Activated T-cell treated with anti-CD3 and anti-CD28 coated beads for 4 hours (primary cell): ENCODE measurements around the gene JPH2.

Experiments
- DNase-seq: peaks from one replicate; pipeline ENCODE4 v3.0.0-alpha.2; 2020

Gene JPH2

DNA sequence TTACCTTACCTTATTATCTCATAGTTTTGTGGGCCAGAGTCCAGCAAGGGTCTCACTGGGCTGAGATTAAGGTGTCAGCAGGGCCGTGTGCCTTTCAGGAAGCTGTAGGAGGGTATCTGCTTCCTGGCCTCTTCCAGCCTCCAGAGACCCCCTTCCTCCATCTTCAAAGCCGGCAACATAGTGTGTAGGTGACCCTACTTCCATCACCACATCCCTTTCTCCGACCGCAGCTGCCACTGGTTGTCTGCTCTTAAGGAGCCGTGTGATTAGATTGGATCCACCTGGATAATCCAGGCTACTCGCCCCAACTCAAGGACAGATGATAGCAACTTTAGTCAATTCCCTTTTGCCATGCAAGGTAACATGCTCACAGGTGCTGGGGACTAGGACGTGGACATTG is 91.2 kb downstream of the JPH2 start:
- DNase-seq: no peak

GRCh38 chr20:44093249-44093582 is 93.8 kb downstream of the JPH2 start:
- no peak for DNase-seq

DNA sequence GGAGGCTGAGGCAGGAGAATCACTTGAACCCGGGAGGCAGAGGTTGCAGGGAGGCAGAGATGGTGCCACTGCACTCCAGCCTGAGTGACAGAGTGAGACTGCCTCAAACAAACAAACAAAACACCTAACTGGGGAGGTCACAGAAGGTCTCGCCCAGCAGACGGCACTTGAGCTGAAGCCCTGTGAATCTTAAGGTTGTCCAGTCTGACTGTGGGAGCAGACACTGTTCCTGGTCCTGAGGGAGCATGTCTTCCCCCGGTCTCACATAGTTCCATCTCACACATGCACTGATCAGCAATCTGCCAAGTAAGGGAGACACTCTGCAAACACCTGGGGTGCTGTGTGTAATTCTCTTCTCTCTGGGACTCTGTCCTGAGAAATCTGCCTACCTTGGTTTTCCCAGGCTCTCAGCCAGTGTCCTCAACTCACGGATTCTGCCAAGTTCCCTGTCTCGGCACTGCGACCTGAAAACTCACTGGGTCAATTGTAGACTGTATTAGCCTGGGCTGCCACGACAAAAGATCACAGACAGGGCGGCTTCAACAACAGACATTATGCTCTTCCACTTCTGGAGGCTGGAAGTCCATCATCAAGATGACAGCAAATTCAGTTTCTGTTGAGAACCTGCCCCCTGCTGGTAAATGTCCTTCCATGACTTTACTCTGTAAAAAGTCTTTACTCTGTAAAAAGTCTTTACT is 94.3 kb downstream of the JPH2 start:
- no peak for DNase-seq

DNA sequence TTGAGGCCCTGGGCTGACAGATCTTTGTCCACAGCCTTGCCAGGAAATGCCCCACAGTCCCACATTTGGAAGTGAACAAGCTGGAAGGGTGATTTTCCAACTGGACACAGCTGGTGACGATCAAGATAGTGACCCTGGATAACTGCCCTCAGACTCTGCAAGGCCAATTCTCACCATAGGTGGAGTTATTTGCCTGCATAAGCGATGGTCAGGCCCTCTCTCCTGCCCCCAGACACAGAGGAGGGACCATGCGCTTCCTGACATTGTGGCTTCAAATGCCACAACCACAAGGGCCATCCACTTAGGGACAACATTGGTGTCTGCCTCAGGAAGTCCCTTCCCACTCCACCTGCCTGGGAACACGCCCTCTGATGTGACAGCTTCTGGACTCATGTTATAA is 96.0 kb downstream of the JPH2 start:
- no peak for DNase-seq

GRCh38 chr20:44089987-44090674 is 96.9 kb downstream of the JPH2 start:
- no peak for DNase-seq

- DNase-seq: no peak
Measured at GRCh38 chr20:44087857-44088120, 99.2 kb downstream of the JPH2 start.

DNA sequence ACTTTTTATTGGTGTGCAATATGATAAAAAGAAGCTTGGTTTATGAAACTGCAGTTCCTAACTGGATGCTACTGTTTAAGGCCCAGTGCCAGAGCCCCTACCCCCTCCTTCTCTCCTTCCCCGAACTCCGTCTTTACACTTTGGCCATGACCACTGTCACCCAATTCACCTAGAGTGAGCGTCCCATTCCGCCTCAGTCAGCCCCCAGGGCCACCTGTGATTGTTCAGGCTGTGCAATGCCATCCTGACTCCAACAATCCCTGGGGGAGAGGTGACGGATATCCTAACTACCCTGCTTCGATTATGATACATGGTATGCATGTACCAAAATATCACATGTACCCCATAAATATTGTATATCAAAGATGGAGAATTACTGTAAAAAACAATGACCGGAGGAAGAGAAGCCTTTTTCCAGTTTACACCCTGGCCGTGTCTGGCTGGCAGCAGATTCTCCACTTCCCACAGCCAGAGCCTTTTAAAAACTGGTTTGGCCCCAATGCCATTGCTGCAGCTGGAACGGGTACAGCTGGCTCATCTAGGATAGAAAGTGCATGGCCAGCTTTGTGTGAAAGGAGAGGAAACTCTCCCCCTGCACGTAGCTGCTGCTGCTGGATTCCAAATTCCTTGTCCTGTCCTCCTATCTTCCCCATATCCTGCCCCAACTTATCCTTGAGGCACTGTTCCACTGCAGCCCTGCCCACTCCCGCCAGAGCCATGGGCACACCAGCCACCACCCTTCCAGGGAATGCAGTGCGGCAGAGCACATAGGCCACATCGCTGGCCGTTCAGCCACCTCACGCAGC is 99.7 kb downstream of the JPH2 start:
- no peak for DNase-seq

- no peak for DNase-seq
Measured at GRCh38 chr20:44085616-44086434, 101.2 kb downstream of the JPH2 start.

DNA sequence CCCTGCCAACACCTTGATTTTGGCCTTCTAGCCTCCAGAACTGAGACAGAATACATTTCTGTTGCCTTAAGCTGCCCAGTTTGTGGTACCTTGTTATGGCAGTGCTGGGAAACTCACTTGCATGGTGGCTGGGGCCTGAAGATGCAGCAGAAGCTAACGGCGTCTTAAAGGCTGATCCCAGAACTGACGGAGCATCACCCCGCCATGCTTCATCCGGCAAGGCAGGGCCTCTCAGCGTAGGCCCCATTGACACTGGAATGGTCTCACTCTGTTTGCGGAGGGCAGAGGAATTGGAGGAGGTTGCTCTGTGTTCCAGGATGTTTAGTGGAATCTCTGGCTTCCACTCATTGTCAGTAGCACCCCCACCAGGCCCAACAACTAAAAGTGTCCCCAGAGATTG is 102.1 kb downstream of the JPH2 start:
- no peak for DNase-seq

- no peak for DNase-seq
Measured at GRCh38 chr20:44084439-44084838, 102.5 kb downstream of the JPH2 start.

DNA sequence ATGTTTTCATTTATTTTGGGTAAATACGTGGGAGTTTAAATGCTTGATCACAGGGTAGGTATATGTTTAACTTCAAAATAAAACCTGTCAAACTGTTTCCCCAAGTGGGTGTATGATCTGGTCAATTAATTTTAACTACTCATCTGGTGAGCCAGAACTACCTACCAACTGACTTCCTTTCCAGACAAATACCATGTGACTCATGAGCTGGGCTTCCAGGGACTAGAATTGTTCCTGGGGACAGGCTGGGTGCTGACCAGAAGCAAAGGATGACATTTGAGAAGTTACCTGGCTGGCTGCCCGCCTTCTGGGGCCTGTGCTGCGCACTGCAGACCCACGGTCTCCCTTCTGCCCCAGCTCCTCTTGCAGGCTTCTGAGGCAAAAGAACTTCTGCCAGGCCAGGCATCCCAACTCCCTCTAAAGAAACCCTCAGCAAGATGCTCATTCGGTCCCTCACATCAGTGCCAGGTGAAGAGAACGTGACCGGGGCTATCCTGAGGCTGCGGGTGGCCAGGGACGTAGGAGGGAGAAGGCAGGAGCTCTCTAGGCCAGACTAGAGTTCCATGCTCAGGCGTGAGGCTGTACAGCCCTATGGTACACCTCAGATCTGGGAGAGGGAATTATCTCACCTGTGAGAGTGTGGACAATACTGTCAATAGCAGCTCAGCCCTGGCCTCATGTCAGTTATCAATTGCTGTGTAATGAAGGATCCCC is 103.6 kb downstream of the JPH2 start:
- DNase-seq: no peak

DNA sequence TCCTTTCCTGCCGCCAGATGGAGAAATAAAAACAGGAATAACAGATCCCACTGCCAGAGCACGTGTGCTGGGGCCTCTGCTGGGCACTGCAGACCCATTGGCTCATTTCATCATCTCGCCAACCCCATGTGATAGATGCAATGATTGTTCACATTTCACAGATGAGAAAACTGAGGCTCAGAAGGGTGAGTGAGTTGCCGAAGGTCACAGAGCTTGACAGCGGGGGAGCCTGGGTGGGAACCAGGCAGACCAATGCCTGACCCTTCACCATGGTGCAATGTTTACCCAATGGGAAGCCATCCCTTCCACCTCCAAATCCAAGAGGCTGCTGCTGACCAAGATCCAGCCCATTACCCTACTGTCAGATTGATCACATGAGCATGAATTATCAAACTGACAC is 105.1 kb downstream of the JPH2 start:
- no peak for DNase-seq

DNA sequence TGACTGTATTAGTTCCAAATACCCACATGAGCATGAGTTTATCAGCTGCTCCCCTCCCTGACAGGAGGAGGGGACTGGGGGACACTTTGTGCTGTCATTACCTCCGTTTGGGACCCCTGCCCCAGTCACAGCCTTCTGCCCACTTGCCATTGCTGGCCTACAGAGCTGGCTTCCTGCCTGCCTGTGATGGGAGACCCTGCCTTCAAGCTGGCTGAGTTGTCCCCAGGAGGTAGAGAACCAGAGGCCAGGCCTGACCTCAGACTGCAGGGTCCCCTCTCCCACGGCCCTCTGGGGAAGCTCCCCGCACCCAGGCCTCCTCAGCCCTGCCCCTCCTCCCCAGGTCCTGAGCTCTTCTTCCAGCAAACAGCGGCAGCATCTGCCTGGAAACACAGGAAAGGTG is 105.5 kb downstream of the JPH2 start:
- no peak for DNase-seq

- DNase-seq: peak; percentile 73
Measured at GRCh38 chr20:44080646-44081267, 106.2 kb downstream of the JPH2 start.

GRCh38 chr20:44080064-44080463 is 106.9 kb downstream of the JPH2 start:
- DNase-seq: no peak

- DNase-seq: no peak
Measured at GRCh38 chr20:44079291-44079690, 107.7 kb downstream of the JPH2 start.

DNA sequence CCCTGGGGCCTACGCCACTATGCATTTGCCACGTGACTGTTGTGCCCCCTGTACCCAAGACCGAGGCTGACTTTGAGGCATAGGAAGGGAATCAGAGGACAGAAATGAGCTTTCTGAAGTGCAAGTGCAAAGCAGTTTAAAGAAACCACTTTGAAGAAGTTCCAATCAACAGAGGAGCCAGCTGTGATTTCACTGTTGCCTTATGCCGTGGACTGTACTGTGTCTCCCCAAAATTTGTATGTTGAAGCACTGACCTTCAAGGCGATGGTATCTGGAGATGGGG is 111.1 kb downstream of the JPH2 start:
- no peak for DNase-seq

- no peak for DNase-seq
Measured at GRCh38 chr20:44075191-44075949, 111.6 kb downstream of the JPH2 start.

- DNase-seq: no peak
Measured at GRCh38 chr20:44074252-44075151, 112.5 kb downstream of the JPH2 start.

DNA sequence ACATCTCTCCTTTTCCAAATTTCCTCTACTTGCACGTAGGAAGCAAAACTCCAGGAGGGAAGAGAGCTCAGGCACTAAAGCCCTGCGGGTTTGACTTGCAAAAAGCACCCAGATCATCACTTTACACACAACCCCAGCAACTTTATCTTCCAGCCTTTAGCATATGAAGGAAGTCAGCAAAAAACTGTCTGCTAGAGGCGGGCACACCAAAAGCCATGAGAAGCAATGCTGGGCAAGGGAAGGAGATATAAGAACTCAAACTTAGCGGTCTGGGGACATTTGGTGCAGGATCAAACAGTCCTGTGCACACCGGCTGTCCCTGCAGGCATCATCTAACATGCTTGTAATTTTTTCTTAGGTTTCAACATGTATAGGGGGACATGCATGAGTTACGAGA is 113.3 kb downstream of the JPH2 start:
- no peak for DNase-seq
